Ovary (tissue), 3 donors: ENCODE results near the gene RPTOR.

Source experiments
- POLR2A ChIP-seq: fragments of 450-650 bp; IDR thresholded peaks from one replicate; pipeline ENCODE4 v1.6.1; 2017; ENCODE audit warnings: antibody characterized with exemption, mild to moderate bottlenecking, moderate library complexity
- TF ChIP-seq, protein P1 (sequence below), 3 donors: fragments of 450-650 bp in 2 of 3; fragments of 200-600 bp in 1 of 3; IDR thresholded peaks; one replicate each; pipeline versions ENCODE4 v1.5.1 to v1.8.0; 2016 to 2022; ENCODE audit warnings: antibody characterized with exemption in 3 of 3, mild to moderate bottlenecking in 1 of 3
- donor health status: DM: no; HTN: no; CAD: no.

DNA sequence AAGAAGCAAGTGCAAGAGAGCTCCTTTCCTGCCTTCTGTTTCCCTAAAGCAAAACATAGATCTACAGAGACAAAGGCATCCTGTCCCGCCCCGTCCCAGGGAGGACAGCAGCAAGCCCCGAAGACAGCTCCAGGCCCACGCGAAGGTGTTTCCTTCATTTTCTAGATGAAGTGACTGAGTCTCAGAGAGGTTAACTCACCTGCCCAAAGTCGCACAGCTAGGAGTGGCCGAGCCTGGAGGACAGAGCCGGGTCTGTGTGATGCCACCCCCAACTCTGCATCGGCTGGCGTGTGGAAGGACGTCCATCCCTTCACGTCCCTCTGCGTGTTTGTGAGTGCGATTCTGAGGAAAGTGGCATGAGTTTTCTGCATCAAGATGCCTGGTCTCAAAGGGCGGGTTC, 259.8 kb downstream of the RPTOR start:
- TF ChIP-seq, protein P1, sequence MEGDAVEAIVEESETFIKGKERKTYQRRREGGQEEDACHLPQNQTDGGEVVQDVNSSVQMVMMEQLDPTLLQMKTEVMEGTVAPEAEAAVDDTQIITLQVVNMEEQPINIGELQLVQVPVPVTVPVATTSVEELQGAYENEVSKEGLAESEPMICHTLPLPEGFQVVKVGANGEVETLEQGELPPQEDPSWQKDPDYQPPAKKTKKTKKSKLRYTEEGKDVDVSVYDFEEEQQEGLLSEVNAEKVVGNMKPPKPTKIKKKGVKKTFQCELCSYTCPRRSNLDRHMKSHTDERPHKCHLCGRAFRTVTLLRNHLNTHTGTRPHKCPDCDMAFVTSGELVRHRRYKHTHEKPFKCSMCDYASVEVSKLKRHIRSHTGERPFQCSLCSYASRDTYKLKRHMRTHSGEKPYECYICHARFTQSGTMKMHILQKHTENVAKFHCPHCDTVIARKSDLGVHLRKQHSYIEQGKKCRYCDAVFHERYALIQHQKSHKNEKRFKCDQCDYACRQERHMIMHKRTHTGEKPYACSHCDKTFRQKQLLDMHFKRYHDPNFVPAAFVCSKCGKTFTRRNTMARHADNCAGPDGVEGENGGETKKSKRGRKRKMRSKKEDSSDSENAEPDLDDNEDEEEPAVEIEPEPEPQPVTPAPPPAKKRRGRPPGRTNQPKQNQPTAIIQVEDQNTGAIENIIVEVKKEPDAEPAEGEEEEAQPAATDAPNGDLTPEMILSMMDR (IDR thresholded peaks at IDR 0.05): no peak
- no peak for TF ChIP-seq POLR2A
